ENCODE data around the gene MED29. TPM values are rescaled to one million over a fixed set of nuclear protein-coding genes. Genes with fewer than 3 reads are reported as not detected.

Gene MED29, protein sequence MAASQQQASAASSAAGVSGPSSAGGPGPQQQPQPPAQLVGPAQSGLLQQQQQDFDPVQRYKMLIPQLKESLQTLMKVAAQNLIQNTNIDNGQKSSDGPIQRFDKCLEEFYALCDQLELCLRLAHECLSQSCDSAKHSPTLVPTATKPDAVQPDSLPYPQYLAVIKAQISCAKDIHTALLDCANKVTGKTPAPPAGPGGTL
- total RNA-seq (2013; cell fraction: nucleolus; rRNA removed) = 12.2 and 14.2 TPM in 2 replicates
- 22.6 and 22.7 TPM in 2 replicates for total RNA-seq (2014; rRNA removed)
- 12.8 and 14.5 TPM in 2 replicates for total RNA-seq (2014; rRNA removed; fragmentation: Illumina TruSeq; extraction: Trizol)
- total RNA-seq (2021) = 26.2 and 28.0 TPM in 2 replicates
- polyA plus RNA-seq (2011; ENCODE audit: low read depth) = 9.9 TPM
- polyA plus RNA-seq (2011; rRNA removed) = 13.9 and 19.5 TPM in 2 replicates
- 32.6 and 34.4 TPM in 2 replicates for polyA plus RNA-seq (2011; cell fraction: cytosol; rRNA removed)
- 14.1 and 18.7 TPM in 2 replicates for polyA plus RNA-seq (2011; cell fraction: nucleus; rRNA removed)
- 15.5 and 16.8 TPM in 2 replicates for polyA plus RNA-seq (2012)
- 16.7 and 23.0 TPM in 2 replicates for polyA plus RNA-seq (2014; fragmentation: Illumina TruSeq; extraction: Trizol)
- polyA plus RNA-seq (2014; fragmentation: Nextera tagmentation; extraction: Ambion mirVana) = 1 to 10 TPM; 3.2 to 5.1 TPM
- 24.4 and 26.4 TPM in 2 replicates for polyA plus RNA-seq (2014; rRNA removed)
- polyA plus RNA-seq (2016; fragmentation: Nextera tagmentation; extraction: Ambion mirVana) = 10 to 100 TPM; 31.9 to 36.6 TPM
- 19.4 and 20.9 TPM in 2 replicates for polyA minus RNA-seq (2011; rRNA and poly(A)+ RNA removed)
- polyA minus RNA-seq (2011; cell fraction: cytosol; rRNA and poly(A)+ RNA removed) = 5.5 and 8.7 TPM in 2 replicates
- polyA minus RNA-seq (2011; cell fraction: nucleus; rRNA and poly(A)+ RNA removed) = 18.6 and 27.7 TPM in 2 replicates
- percentile 80 among the genes with signal in this experiment for Bru-seq, nascent RNA
- percentile 78 among the genes with signal in this experiment for BruChase-seq, experiment 1, labeled RNA remaining after a 6-hour chase
- percentile 83 among the genes with signal in this experiment for BruChase-seq, experiment 2, labeled RNA remaining after a 2-hour chase
- long read RNA-seq, experiment 1, transcript MED29-201 (4 exons, 3,653 nt) = major isoform, 14 of 16 reads
- long read RNA-seq, experiment 1, partial matches to known transcripts = 0 of 16 reads
- long read RNA-seq, experiment 1, other reads (novel, unspliced or antisense) = 2 of 16 reads
- long read RNA-seq, experiment 2, transcript MED29-201 (4 exons, 3,653 nt) = major isoform, 17 of 24 reads
- long read RNA-seq, experiment 2, partial matches to known transcripts = 0 of 24 reads
- long read RNA-seq, experiment 2, other reads (novel, unspliced or antisense) = 7 of 24 reads

DNA sequence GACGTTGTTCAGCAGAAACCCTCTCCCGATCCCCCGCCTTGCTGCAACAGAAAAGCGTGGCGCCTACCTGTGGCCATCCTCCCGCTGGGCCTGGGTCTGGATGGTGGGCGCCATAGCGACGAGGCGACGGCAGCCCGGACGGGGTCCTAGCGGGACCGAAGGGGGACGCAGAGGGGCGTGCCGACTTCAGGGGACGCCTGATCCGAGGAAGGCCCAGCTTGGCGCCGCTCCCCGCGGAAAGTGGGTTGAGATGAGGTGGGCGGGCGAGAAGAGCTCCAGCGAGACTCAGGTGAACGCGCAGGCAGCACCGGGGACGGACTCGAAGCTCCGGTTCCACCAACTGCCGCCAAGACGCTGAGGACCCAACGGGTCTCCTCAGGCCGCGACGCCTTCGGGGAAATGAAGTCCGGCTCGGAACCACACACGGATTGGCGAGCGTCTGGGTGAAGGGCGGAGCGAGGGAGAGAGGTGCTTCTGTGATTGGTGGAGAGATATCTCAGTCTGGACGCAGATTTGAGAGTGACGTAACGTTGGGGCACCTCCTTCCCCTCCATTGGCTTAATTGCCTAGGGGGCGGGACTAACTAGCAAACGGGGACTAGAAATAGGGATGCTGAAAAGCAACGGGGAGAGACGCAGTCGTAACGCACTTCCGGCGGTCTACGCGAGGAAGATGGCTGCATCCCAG lies at the start of gene MED29, which contains the start of gene PAF1:
TSS of gene MED29 (plus strand) at position 628 of the 687 bp plus-strand sequence. CDS start at position 673, 45 bp downstream.
TSS of gene PAF1 (minus strand) at position 356 of the 687 bp plus-strand sequence. CDS start at position 114, 242 bp downstream.
- H2AFZ ChIP-seq (ENCODE audit: control insufficient read depth, low read depth, low read length) = peak within 1 kb of the TSS; percentile 89
- FAIRE-seq (peak; percentile 100), DNase-seq (ENCODE audit: low read depth, low spot score) (peak; percentile 100), ATAC-seq (peak; percentile 99)
- ChIA-PET POLR2A (interaction anchor here (0.6 to 2.3 kb wide), 10 partner anchors 11 to 81 kb away, joined by 3 to 16 read pairs (median 8); partner anchors contain the start of genes PLEKHG2, RPS16, SAMD4B and ZFP36), RAD21 (ENCODE audit: unreplicated experiment) (interaction anchor here (0.6 to 2.2 kb wide), 11 partner anchors 11 to 143 kb away, joined by 3 to 18 read pairs (median 4); partner anchors contain the start of genes GMFG and PLEKHG2), CTCF (interaction anchor here (0.8 to 2.3 kb wide), 8 partner anchors 9 to 282 kb away, joined by 3 to 18 read pairs (median 4); partner anchors contain the start of genes EID2B, PLEKHG2 and SAMD4B), SMC1A (ENCODE audit: uncharacterized antibody, unreplicated experiment) (interaction anchor here (0.7 to 2.1 kb wide), 9 partner anchors 13 to 402 kb away, joined by 3 to 12 read pairs (median 3); partner anchors contain the start of genes DLL3, FBXO27 and RPS16)
- H3K4me1 ChIP-seq (ENCODE audit: control insufficient read depth, insufficient read depth, low read length) = peaks cover 10% of the 10 kb centered on the region
- H3K27ac ChIP-seq (ENCODE audit: control insufficient read depth, insufficient read depth) = peak within 1 kb of the TSS; percentile 96
- H3K36me3 ChIP-seq (ENCODE audit: control insufficient read depth in 2 of 2, insufficient read depth in 2 of 2, low read length in 1 of 2) = peaks cover 3 to 35% of the 10 kb centered on the region in 2 experiments
- H3K79me2 ChIP-seq (ENCODE audit: control insufficient read depth, insufficient read depth, low read length) = peaks cover 28% of the 10 kb centered on the region
- intact Hi-C loops (cut with micrococcal nuclease; ENCODE audit: unreplicated experiment) (loop anchor here (2.0 kb wide), 2 partner anchors 48 to 54 kb away; partner anchors contain the start of genes SAMD4B and SUPT5H), in situ Hi-C loops (cut with MboI) (no loop called here)
- BruUV-seq (replicated peaks) = no TSS peak
- no peaks in the 10 kb centered on the region for H3K27me3 ChIP-seq (replicated peaks in 1 of 2; ENCODE audit: control insufficient read depth in 2 of 2, insufficient read depth in 2 of 2, low read length in 1 of 2)
- H4K20me1 ChIP-seq (ENCODE audit: control insufficient read depth, insufficient read depth) = no peaks in the 10 kb centered on the region
- peak within 1 kb of the TSS; percentile 83 for H3K4me2 ChIP-seq (ENCODE audit: control insufficient read depth, insufficient read depth)
- H3K9me3 ChIP-seq (replicated peaks; ENCODE audit: control insufficient read depth, insufficient read depth, low read length) = no peaks in the 10 kb centered on the region
- H3K9ac ChIP-seq (ENCODE audit: control insufficient read depth, insufficient read depth, low read length) = peak within 1 kb of the TSS; percentile 95
- H3K4me3 ChIP-seq = peak within 1 kb of the TSS; percentile 99
- WGBS (ENCODE audit: insufficient coverage, insufficient replicate concordance, low lambda C conversion rate, missing lambda C conversion rate) = under 1% methylated on average over 60 of the region's 60 CpGs
- TF ChIP-seq YBX1 (IDR thresholded peaks at IDR 0.05) (no peak), JUNB (IDR thresholded peaks at IDR 0.05) (no peak), CHD4 (IDR thresholded peaks at IDR 0.05) (no peak), EP300 (IDR thresholded peaks at IDR 0.05; ENCODE audit: borderline replicate concordance in 1 of 2, control insufficient read depth in 1 of 2, low read depth in 2 of 2, low read length in 2 of 2) (no peak), IKZF1 (conservative IDR thresholded peaks at IDR 0.05) (peak; percentile 93), ZZZ3 (IDR thresholded peaks at IDR 0.05; ENCODE audit: control insufficient read depth, insufficient read length, low read depth) (no peak), CBX3 (IDR thresholded peaks at IDR 0.05; ENCODE audit: borderline replicate concordance, low read depth) (no peak), SUPT20H (IDR thresholded peaks at IDR 0.05; ENCODE audit: borderline replicate concordance, control insufficient read depth, low read depth, low read length) (no peak), GABPA (IDR thresholded peaks at IDR 0.05; ENCODE audit: low read depth) (peak; percentile 86), SREBF1 (IDR thresholded peaks at IDR 0.05; ENCODE audit: low read length) (no peak; the same call in 1 of the 2 replicates)
- TF ChIP-seq, protein P1, sequence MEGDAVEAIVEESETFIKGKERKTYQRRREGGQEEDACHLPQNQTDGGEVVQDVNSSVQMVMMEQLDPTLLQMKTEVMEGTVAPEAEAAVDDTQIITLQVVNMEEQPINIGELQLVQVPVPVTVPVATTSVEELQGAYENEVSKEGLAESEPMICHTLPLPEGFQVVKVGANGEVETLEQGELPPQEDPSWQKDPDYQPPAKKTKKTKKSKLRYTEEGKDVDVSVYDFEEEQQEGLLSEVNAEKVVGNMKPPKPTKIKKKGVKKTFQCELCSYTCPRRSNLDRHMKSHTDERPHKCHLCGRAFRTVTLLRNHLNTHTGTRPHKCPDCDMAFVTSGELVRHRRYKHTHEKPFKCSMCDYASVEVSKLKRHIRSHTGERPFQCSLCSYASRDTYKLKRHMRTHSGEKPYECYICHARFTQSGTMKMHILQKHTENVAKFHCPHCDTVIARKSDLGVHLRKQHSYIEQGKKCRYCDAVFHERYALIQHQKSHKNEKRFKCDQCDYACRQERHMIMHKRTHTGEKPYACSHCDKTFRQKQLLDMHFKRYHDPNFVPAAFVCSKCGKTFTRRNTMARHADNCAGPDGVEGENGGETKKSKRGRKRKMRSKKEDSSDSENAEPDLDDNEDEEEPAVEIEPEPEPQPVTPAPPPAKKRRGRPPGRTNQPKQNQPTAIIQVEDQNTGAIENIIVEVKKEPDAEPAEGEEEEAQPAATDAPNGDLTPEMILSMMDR (IDR thresholded peaks at IDR 0.05 in 2 of 3, conservative IDR thresholded peaks at IDR 0.05 in 1 of 3; ENCODE audit: control insufficient read depth in 2 of 3, extremely low read depth in 1 of 3, insufficient read depth in 1 of 3, low read depth in 3 of 3, low read length in 3 of 3) = 0 out of 6 replicates have a peak, but pooled peaks of 1 of the 3 experiments have one; percentile 10

Measured in GM12878 (cell line).